ENCODE data around the gene PQBP1. TPM values are rescaled to one million over a fixed set of nuclear protein-coding genes. Genes with fewer than 3 reads are reported as not detected.
A peak's percentile ranks its signal among the peaks of the same experiment; 100 is the strongest.

Gene PQBP1
- total RNA-seq, 2 donors from 2014 or later = 46.6 to 69.0 TPM

GRCh38 chrX:48911412-48912182, 13.9 kb downstream of the PQBP1 start, which contains the start of gene SLC35A2:
SLC35A2 (minus strand) TSS chrX:48911646; CDS start chrX:48911636, 10 bp downstream.
- Mint-ChIP-seq H3K27ac (peak within 1 kb of the TSS; percentile 95), H3K4me1 (peaks cover 16% of the 10 kb centered on the region), H3K36me3 (ENCODE audit: low read depth) (peaks cover 44% of the 10 kb centered on the region), H3K9me3 (peaks cover 55% of the 10 kb centered on the region), H3K27me3 (ENCODE audit: insufficient read depth) (no peaks in the 10 kb centered on the region), H3K4me3 (peak within 1 kb of the TSS; percentile 87)
- no peak for TF ChIP-seq CTCF (conservative IDR thresholded peaks at IDR 0.05)
- H3K4me3 ChIP-seq (ENCODE audit: low read length) = peak within 1 kb of the TSS; percentile 85
- H3K9me3 ChIP-seq (ENCODE audit: control insufficient read depth, low read length) = no peaks in the 10 kb centered on the region
- peak; percentile 90 for DNase-seq
- H3K36me3 ChIP-seq (ENCODE audit: control insufficient read depth, insufficient read depth, low read length) = peaks cover 39% of the 10 kb centered on the region
- no peaks in the 10 kb centered on the region for H3K4me1 ChIP-seq (ENCODE audit: control insufficient read depth, insufficient read depth, low read length)
- peak within 1 kb of the TSS; percentile 91 for H3K9ac ChIP-seq (ENCODE audit: extremely low read depth, low read length, poor library complexity, severe bottlenecking)
- WGBS, 2 experiments (ENCODE audit: insufficient coverage in 1 of 2, insufficient read length in 1 of 2) = 1 to 5% methylated on average over 4 to 60 of the region's 60 CpGs
- H3K27me3 ChIP-seq (ENCODE audit: control insufficient read depth, insufficient read depth, low read length, poor library complexity, severe bottlenecking) = no peaks in the 10 kb centered on the region
- H3K27ac ChIP-seq (ENCODE audit: low read depth, low read length) = peak within 1 kb of the TSS; percentile 24

GRCh38 chrX:48913605-48914366, 16.1 kb downstream of the PQBP1 start:
- Histone ChIP-seq H3K9me3 (ENCODE audit: control insufficient read depth, low read length) (no peaks in the 10 kb centered on the region), H3K9ac (ENCODE audit: extremely low read depth, low read length, poor library complexity, severe bottlenecking) (no peak overlapping the region), H3K27ac (ENCODE audit: low read depth, low read length) (no peak overlapping the region), H3K4me1 (ENCODE audit: control insufficient read depth, insufficient read depth, low read length) (no peaks in the 10 kb centered on the region), H3K36me3 (ENCODE audit: control insufficient read depth, insufficient read depth, low read length) (peaks cover 39% of the 10 kb centered on the region), H3K27me3 (ENCODE audit: control insufficient read depth, insufficient read depth, low read length, poor library complexity, severe bottlenecking) (no peaks in the 10 kb centered on the region), H3K4me3 (ENCODE audit: low read length) (no peak overlapping the region)
- Mint-ChIP-seq H3K36me3 (ENCODE audit: low read depth) (peaks cover 48% of the 10 kb centered on the region), H3K27me3 (ENCODE audit: insufficient read depth) (no peaks in the 10 kb centered on the region), H3K27ac (no peak overlapping the region), H3K4me1 (peaks cover 16% of the 10 kb centered on the region), H3K4me3 (peak overlapping the region; percentile 90), H3K9me3 (peaks cover 56% of the 10 kb centered on the region)
- DNase-seq = no peak
- 80 to 95% methylated on average over 2 to 4 of the region's 5 CpGs for WGBS, 2 experiments (ENCODE audit: insufficient coverage in 1 of 2, insufficient read length in 1 of 2)
- TF ChIP-seq CTCF (conservative IDR thresholded peaks at IDR 0.05) = no peak

GRCh38 chrX:48914593-48915493, 17.1 kb downstream of the PQBP1 start:
- no peak for TF ChIP-seq CTCF (conservative IDR thresholded peaks at IDR 0.05)
- DNase-seq = no peak
- H3K27ac ChIP-seq (ENCODE audit: low read depth, low read length) = no peak overlapping the region
- H3K9me3 ChIP-seq (ENCODE audit: control insufficient read depth, low read length) = no peaks in the 10 kb centered on the region
- Mint-ChIP-seq H3K36me3 (ENCODE audit: low read depth) (peaks cover 47% of the 10 kb centered on the region), H3K27ac (peak overlapping the region; percentile 64), H3K4me3 (peak overlapping the region; percentile 90), H3K9me3 (peaks cover 59% of the 10 kb centered on the region), H3K4me1 (peaks cover 19% of the 10 kb centered on the region), H3K27me3 (ENCODE audit: insufficient read depth) (no peaks in the 10 kb centered on the region)
- 94 to 100% methylated on average over 4 to 11 of the region's 13 CpGs for WGBS, 2 experiments (ENCODE audit: insufficient coverage in 1 of 2, insufficient read length in 1 of 2)
- no peaks in the 10 kb centered on the region for H3K4me1 ChIP-seq (ENCODE audit: control insufficient read depth, insufficient read depth, low read length)
- no peak overlapping the region for H3K4me3 ChIP-seq (ENCODE audit: low read length)
- H3K9ac ChIP-seq (ENCODE audit: extremely low read depth, low read length, poor library complexity, severe bottlenecking) = no peak overlapping the region
- peaks cover 35% of the 10 kb centered on the region for H3K36me3 ChIP-seq (ENCODE audit: control insufficient read depth, insufficient read depth, low read length)
- H3K27me3 ChIP-seq (ENCODE audit: control insufficient read depth, insufficient read depth, low read length, poor library complexity, severe bottlenecking) = no peaks in the 10 kb centered on the region
